ENCODE measurements around the gene MSMB.
"Not testable (repeated sequence)": the region's sequence is repeated elsewhere in the genome, so short reads cannot be mapped to it uniquely, and the experiment has no call there.

Gene MSMB

GRCh38 chr10:46060706-46061105 lies 14.6 kb upstream of the MSMB start:
- H3K36me3 ChIP-seq (ENCODE audit: control insufficient read depth in 2 of 2, insufficient read depth in 1 of 2, low read length in 2 of 2) = no peaks in the 10 kb centered on the region
- ChIA-PET CTCF (no interaction called here), POLR2A (interaction anchor here (0.6 kb wide), 1 partner anchor 30 kb away, joined by 6 read pairs; no protein-coding TSS in a partner anchor)
- no peaks in the 10 kb centered on the region for H3K4me1 ChIP-seq (ENCODE audit: control insufficient read depth, insufficient read depth, low read length)
- H3K4me3 ChIP-seq (ENCODE audit: low read depth, low read length) = no peak overlapping the region
- no peak for TF ChIP-seq GLI2 (tag by site-specific recombination; IDR thresholded peaks at IDR 0.05; ENCODE audit: borderline replicate concordance, low read depth)
- TF ChIP-seq ZNF114 (tag by site-specific recombination; IDR thresholded peaks at IDR 0.05) = no peak
- H3K9me3 ChIP-seq (ENCODE audit: control insufficient read depth, insufficient read depth, low read depth, low read length) = no peaks in the 10 kb centered on the region
- no peak overlapping the region for H3K27ac ChIP-seq (ENCODE audit: extremely low read depth, low read depth, low read length)

GRCh38 chr10:46057927-46058326 lies 11.9 kb upstream of the MSMB start:
- H3K27ac ChIP-seq (ENCODE audit: extremely low read depth, low read depth, low read length); H3K4me1 ChIP-seq (ENCODE audit: control insufficient read depth, insufficient read depth, low read length); H3K4me3 ChIP-seq (ENCODE audit: low read depth, low read length); POLR2A ChIA-PET; H3K36me3 ChIP-seq (ENCODE audit: control insufficient read depth in 2 of 2, insufficient read depth in 1 of 2, low read length in 2 of 2); CTCF ChIA-PET; H3K9me3 ChIP-seq (ENCODE audit: control insufficient read depth, insufficient read depth, low read depth, low read length): not testable (repeated sequence)

- Histone ChIP-seq H3K4me1 (ENCODE audit: control insufficient read depth, insufficient read depth, low read length) (no peaks in the 10 kb centered on the region), H3K36me3 (ENCODE audit: control insufficient read depth in 2 of 2, insufficient read depth in 1 of 2, low read length in 2 of 2) (no peaks in the 10 kb centered on the region), H3K4me3 (ENCODE audit: low read depth, low read length) (no peak overlapping the region), H3K9me3 (ENCODE audit: control insufficient read depth, insufficient read depth, low read depth, low read length) (no peaks in the 10 kb centered on the region), H3K27ac (ENCODE audit: extremely low read depth, low read depth, low read length) (no peak overlapping the region)
- POLR2A ChIA-PET = interaction anchor here (0.6 kb wide), 1 partner anchor 13 kb away, joined by 3 read pairs; no protein-coding TSS in a partner anchor
- CTCF ChIA-PET = no interaction called here
- TF ChIP-seq ZNF704 (tag by site-specific recombination; IDR thresholded peaks at IDR 0.05) (no peak), ZNF18 (tag by site-specific recombination; IDR thresholded peaks at IDR 0.05) (no peak)
Measured at GRCh38 chr10:46057038-46057437, 11.0 kb upstream of the MSMB start.

- ChIA-PET CTCF (no interaction called here), POLR2A (no interaction called here)
- no peaks in the 10 kb centered on the region for H3K36me3 ChIP-seq (ENCODE audit: control insufficient read depth in 2 of 2, insufficient read depth in 1 of 2, low read length in 2 of 2)
- no peaks in the 10 kb centered on the region for H3K9me3 ChIP-seq (ENCODE audit: control insufficient read depth, insufficient read depth, low read depth, low read length)
- H3K27ac ChIP-seq (ENCODE audit: extremely low read depth, low read depth, low read length) = no peak overlapping the region
- H3K4me3 ChIP-seq (ENCODE audit: low read depth, low read length) = no peak overlapping the region
- TF ChIP-seq ZNF654 (tag by site-specific recombination; IDR thresholded peaks at IDR 0.05; ENCODE audit: low read depth) (no peak), ZNF132 (tag by site-specific recombination; IDR thresholded peaks at IDR 0.05; ENCODE audit: borderline replicate concordance) (no peak), ZSCAN18 (tag by site-specific recombination; IDR thresholded peaks at IDR 0.05) (no peak), GLIS1 (tag by site-specific recombination; IDR thresholded peaks at IDR 0.05) (no peak), ZNF121 (tag by site-specific recombination; IDR thresholded peaks at IDR 0.05) (no peak), ZNF23 (tag by site-specific recombination; IDR thresholded peaks at IDR 0.05; ENCODE audit: borderline replicate concordance) (no peak)
- H3K4me1 ChIP-seq (ENCODE audit: control insufficient read depth, insufficient read depth, low read length) = no peaks in the 10 kb centered on the region
Measured at GRCh38 chr10:46055771-46056170, 9.7 kb upstream of the MSMB start.
